ENCODE results near the gene SDC3.

Gene SDC3

GRCh38 chr1:30848130-30848529, 60.4 kb downstream of the SDC3 start:
- no peak for DNase-seq (ENCODE audit: low read depth)

GRCh38 chr1:30847358-30847972, 61.1 kb downstream of the SDC3 start:
- DNase-seq (ENCODE audit: low read depth), result no peak

DNA sequence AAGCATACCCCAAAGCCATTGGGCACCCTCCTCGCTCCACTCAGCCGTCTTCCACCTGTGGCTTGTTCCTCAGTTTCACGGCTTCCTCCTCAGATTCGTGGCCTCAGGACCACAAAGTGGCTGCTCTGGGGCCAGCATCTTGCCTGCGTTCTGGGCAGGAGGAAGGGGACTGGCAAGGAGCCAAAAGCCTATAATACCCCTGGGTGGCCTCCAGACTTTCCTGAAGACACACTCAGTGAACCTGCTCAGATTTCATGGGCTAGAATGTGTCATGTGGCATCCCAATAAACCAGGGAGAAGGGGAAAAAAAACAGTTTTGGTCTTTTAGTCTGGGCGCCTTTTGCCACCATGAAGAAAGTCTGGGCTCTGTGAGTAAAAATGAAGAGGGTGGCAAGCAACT, 62.0 kb downstream of the SDC3 start:
- DNase-seq (ENCODE audit: low read depth), result no peak

GRCh38 chr1:30845904-30846290, 62.7 kb downstream of the SDC3 start:
- DNase-seq (ENCODE audit: low read depth), result no peak

GRCh38 chr1:30845237-30845903, 63.2 kb downstream of the SDC3 start:
- DNase-seq (ENCODE audit: low read depth), result no peak

- DNase-seq (ENCODE audit: low read depth), result no peak
These were observed 63.9 kb downstream of the SDC3 start for GRCh38 chr1:30844631-30845030.

DNA sequence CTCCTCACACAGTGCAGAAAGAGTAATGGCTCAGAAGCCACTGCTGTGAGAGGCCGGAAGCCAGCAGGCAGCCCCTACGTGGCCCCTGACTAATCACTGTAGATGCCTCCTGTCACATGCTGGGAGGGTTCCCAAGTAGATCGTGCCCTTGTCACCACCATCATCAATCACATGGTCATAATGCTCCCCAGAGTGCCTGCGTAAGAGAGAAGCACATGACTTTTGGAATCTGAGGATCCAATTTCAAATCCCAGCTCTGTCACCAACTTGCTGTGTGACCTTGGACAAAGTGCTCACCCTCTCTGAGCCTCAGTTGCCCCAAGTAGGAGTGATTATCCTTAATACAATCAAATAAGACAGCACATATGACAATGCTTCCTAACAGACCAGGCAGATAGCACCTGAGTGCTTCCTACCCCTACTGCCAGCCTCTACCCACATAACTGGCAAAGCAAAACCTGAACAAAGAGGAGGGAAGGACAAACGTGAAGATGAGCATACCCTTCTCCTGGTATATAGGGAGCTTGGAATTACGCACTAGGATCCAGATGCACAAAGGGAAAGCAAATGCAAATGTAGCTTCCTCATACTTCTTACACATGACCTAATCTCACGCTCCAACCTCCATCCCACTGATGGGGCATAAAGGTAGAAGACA, 65.7 kb downstream of the SDC3 start:
- DNase-seq (ENCODE audit: low read depth), result no peak

GRCh38 chr1:30840904-30841598, 67.5 kb downstream of the SDC3 start:
- DNase-seq (ENCODE audit: low read depth), result no peak

- DNase-seq (ENCODE audit: low read depth), result no peak
These were observed 68.7 kb downstream of the SDC3 start for GRCh38 chr1:30839827-30840359.

- DNase-seq (ENCODE audit: low read depth), result no peak
These were observed 69.6 kb downstream of the SDC3 start for GRCh38 chr1:30838996-30839395.

- no peak for DNase-seq (ENCODE audit: low read depth)
These were observed 70.9 kb downstream of the SDC3 start for GRCh38 chr1:30837653-30838052.

DNA sequence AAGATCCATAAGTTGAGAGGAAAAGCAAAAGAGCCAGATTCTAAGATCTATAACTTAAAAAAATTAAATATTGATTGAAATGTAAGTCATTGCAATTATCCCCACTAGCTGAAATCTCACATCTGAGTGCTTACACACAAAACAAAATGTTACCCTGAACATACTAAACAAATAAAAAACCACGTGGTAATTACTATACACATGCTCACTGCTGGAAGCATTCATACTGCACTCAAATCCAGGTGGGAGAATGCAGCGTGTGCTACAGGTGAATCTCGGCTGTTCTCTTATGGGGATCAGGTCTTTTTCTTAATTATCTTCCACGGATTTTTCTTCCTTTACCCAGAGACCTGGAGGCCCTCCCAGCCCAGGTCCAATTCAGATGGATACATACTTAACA, 74.3 kb downstream of the SDC3 start:
- DNase-seq (ENCODE audit: low read depth), result no peak

DNA sequence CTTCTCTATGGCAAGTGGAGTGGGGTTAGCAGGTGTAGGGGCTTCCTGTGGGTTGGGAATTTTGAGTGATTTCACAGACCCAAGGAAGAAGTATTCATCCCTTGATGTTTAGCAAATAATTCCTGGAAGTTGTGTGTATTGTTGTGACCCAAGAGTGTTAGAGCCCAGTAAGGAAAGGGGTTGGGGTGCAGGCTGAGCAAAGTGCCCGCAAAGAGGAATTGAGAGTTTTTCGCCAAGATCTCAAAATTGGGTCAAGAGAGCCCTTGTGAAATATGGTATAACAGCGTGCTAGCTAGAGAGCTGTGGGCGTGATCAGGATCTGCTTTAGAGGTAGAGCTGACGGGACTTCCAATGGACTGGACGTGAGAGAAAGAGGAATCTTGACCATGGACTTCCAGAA, 78.0 kb downstream of the SDC3 start:
- DNase-seq (ENCODE audit: low read depth), result no peak

GRCh38 chr1:30829889-30830288, 78.7 kb downstream of the SDC3 start:
- DNase-seq (ENCODE audit: low read depth), result no peak

DNA sequence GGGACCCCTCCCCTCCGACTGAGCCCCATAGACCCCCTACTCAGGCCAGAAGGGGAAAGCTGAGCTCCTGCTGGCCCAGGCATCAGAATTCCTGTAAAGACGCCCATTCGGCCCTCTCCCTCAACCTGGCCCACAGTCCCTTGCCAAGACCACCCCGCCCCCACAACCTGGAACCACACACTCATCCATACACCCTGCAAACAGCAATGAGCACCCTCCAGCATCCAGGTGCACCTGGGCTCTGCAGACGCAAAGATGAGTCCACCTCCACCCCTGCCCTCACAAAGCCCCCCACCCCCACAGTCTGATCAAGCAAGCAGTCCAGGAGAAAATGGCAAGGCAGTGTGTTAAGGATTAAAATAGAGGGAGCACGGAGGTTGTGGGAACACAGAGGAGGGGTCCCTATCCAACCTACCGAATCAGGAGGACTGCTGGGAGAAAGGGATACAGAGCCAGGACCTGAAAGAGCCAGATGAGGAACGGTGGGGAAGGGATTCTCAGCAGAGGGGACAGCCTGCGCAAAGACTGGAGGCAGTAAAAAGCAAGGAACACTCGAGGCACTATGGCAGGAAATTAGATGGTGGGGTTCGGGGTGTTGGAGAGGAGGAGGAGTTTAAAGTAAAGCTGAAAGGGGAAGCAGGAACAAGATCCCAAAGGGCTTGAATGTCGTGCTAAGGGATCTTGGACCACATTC, 83.7 kb downstream of the SDC3 start:
- no peak for DNase-seq (ENCODE audit: low read depth)

GRCh38 chr1:30823969-30824735, 84.4 kb downstream of the SDC3 start:
- peak; percentile 22 for DNase-seq (ENCODE audit: low read depth)

DNA sequence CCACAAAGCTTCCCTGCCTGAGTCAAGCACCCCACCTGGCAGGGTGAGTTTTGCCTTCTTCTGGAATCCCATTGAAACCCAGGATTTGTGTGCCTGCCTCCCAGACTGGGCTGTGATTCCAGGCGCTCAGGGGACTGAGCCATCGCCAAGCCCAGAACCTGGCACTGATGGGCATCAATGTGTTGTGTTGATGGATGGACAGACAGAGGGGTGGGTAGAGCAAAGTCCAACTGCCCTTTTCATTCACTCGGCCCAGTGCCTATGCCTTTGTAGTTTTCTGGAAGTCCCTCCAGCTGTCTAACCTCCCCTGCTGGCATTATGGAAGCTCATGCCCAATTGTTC, 85.0 kb downstream of the SDC3 start:
- DNase-seq (ENCODE audit: low read depth), result no peak

GRCh38 chr1:30822966-30823581, 85.5 kb downstream of the SDC3 start:
- no peak for DNase-seq (ENCODE audit: low read depth)

GRCh38 chr1:30822006-30822405, 86.6 kb downstream of the SDC3 start:
- DNase-seq (ENCODE audit: low read depth), result no peak

- DNase-seq (ENCODE audit: low read depth), result no peak
These were observed 88.3 kb downstream of the SDC3 start for GRCh38 chr1:30820299-30820698.

Measured in stimulated activated CD8-positive, alpha-beta memory T cell treated with anti-CD3 and anti-CD28 coated beads, Interleukin-15, amount 100 ng/mL, for 1 hour (primary cell).